Articular chondrocyte of knee joint (primary cell): ENCODE results near the gene SPATA22. TPM values are rescaled to one million over a fixed set of nuclear protein-coding genes. Genes with fewer than 3 reads are reported as not detected.

ENCODE experiments used
- total RNA-seq: library from RNA; depleted of rRNA; stranded (reverse); fragments of >200 nt; gene quantifications from 2 replicates; pipeline ENCODE4 v1.2.3, GENCODE V29; 2012

Gene SPATA22, protein sequence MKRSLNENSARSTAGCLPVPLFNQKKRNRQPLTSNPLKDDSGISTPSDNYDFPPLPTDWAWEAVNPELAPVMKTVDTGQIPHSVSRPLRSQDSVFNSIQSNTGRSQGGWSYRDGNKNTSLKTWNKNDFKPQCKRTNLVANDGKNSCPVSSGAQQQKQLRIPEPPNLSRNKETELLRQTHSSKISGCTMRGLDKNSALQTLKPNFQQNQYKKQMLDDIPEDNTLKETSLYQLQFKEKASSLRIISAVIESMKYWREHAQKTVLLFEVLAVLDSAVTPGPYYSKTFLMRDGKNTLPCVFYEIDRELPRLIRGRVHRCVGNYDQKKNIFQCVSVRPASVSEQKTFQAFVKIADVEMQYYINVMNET
- total RNA-seq, result 1.3 TPM in 1 of 2 replicates, not detected in the other

GRCh38 chr17:3471599-3471998 is at the start of gene SPATA22:
SPATA22 (minus strand) TSS chr17:3471819; CDS start chr17:3469325, 2,494 bp downstream.

DNA sequence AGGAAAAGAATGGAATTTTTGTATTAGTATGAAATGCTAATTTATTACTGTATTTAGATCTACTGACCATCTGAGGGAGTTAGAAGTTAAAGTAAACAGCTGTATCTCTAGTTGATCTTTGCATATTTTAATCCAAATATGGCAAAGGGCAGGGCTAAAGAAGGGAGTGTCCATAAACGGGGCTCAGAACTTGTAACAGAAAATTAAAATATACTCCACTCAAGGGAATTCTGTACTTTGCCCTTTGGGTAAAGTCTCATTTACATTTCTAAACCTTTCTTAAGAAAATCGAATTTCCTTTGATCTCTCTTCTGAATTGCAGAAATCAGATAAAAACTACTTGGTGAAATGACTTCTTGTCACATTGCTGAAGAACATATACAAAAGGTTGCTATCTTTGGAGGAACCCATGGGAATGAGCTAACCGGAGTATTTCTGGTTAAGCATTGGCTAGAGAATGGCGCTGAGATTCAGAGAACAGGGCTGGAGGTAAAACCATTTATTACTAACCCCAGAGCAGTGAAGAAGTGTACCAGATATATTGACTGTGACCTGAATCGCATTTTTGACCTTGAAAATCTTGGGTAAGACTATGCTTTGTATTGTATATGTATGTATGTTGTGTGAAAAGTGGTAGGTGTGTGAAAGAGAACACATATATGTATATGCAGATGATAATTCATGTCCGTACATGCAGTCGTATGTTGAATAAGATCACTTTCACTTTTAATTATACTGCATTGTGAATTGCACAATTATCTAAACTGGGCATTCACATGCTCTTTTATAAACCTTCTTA is 4.4 kb upstream of the SPATA22 start, which contains the start of gene ASPA:
ASPA (plus strand) TSS at position 186 of the 799 bp plus-strand sequence; CDS start at position 349, 163 bp downstream.

DNA sequence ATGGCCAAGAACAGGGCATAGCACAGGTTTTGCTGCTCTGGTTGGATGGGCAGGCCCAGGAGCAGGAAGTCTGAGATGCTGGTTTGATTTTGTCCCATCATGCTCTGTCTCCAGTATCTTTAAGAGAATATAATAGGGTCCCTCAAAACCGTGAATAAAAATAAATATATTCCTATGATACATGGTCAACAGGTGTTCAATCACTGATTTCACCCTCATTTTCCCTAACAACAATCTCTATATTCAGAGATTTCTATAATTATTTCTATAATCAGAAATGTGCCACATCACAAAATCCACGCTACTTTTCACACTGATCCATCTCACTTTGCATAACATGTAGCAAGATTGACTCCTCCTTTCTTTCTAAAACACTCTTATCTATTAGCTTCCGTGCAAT is 37.9 kb downstream of the SPATA22 start, which contains the start of gene OR1E2:
OR1E2 (minus strand) TSS at position 101 of the 400 bp plus-strand sequence; CDS start at position 101, 0 bp downstream.

GRCh38 chr17:3411070-3411469 is 60.5 kb downstream of the SPATA22 start, which contains the start of gene OR3A3:
OR3A3 (plus strand) TSS chr17:3411370.

DNA sequence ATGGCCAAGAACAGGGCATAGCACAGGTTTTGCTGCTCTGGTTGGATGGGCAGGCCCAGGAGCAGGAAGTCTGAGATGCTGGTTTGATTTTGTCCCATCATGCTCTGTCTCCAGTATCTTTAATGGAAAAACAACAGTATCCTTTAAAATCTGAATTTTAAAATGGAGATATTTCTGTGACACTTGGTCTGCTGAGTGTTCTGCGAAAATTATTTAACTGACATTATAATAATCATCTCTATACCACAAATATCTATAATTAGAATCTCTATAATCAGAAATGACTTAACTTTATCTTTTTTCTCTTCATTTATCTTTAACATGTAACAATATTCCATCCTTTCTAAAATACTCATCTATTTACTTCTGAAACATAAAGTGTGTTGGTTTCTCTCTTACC is 73.3 kb downstream of the SPATA22 start, which contains the start of gene OR1E1:
OR1E1 (minus strand) TSS at position 101 of the 400 bp plus-strand sequence; CDS start at position 101, 0 bp downstream.

Other genes starting within 250 kb of the SPATA22 start
- 0.13 TPM in 1 of 2 replicates, not detected in the other for gene OR3A1, start 173.5 kb downstream of the SPATA22 start, total RNA-seq
- gene OR3A2, start 85.5 kb downstream of the SPATA22 start, total RNA-seq, result 0.26 TPM in 1 of 2 replicates, not detected in the other
- gene OR1E1, start 73.4 kb downstream of the SPATA22 start, total RNA-seq, result not detected in 2 replicates
- not detected in 2 replicates for gene OR3A3, start 60.4 kb downstream of the SPATA22 start, total RNA-seq
- 0.13 TPM in 1 of 2 replicates, not detected in the other for gene OR1E2, start 38.0 kb downstream of the SPATA22 start, total RNA-seq
- 0.26 and 0.97 TPM in 2 replicates for gene ASPA, start 4.2 kb upstream of the SPATA22 start, total RNA-seq
- 0.91 and 2.2 TPM in 2 replicates for gene TRPV3, start 86.0 kb upstream of the SPATA22 start, total RNA-seq
- gene TRPV1, start 137.6 kb upstream of the SPATA22 start, total RNA-seq, result 2.0 and 2.5 TPM in 2 replicates
- gene SHPK, start 164.4 kb upstream of the SPATA22 start, total RNA-seq, result 11.8 and 14.1 TPM in 2 replicates
- 12.6 and 23.1 TPM in 2 replicates for gene CTNS, start 164.9 kb upstream of the SPATA22 start, total RNA-seq
- 127 and 146 TPM in 2 replicates for gene TAX1BP3, start 196.8 kb upstream of the SPATA22 start, total RNA-seq
- gene EMC6, start 197.0 kb upstream of the SPATA22 start, total RNA-seq, result 11.5 and 12.5 TPM in 2 replicates
- gene P2RX5, start 224.3 kb upstream of the SPATA22 start, total RNA-seq, result 0.78 and 1.6 TPM in 2 replicates